OCI-LY7 (cell line): ENCODE data around the gene SWT1.

Source experiments
- EZH2phosphoT487 ChIP-seq: fragments of 200-600 bp; sonication (generic); IDR thresholded peaks from 2 replicates; pipeline ENCODE4 v1.6.1; 2018; ENCODE audit warnings: low read depth, borderline replicate concordance, mild to moderate bottlenecking, mixed run types, antibody characterized with exemption, low read length, moderate library complexity, mixed read lengths
- TF ChIP-seq, protein P1 (sequence below): fragments of 200-600 bp; sonication (generic); conservative IDR thresholded peaks from 2 replicates; pipeline ENCODE4 v1.5.1; 2014; ENCODE audit warnings: mild to moderate bottlenecking, antibody characterized with exemption, low read length, moderate library complexity, mixed read lengths

- TF ChIP-seq, protein P1, sequence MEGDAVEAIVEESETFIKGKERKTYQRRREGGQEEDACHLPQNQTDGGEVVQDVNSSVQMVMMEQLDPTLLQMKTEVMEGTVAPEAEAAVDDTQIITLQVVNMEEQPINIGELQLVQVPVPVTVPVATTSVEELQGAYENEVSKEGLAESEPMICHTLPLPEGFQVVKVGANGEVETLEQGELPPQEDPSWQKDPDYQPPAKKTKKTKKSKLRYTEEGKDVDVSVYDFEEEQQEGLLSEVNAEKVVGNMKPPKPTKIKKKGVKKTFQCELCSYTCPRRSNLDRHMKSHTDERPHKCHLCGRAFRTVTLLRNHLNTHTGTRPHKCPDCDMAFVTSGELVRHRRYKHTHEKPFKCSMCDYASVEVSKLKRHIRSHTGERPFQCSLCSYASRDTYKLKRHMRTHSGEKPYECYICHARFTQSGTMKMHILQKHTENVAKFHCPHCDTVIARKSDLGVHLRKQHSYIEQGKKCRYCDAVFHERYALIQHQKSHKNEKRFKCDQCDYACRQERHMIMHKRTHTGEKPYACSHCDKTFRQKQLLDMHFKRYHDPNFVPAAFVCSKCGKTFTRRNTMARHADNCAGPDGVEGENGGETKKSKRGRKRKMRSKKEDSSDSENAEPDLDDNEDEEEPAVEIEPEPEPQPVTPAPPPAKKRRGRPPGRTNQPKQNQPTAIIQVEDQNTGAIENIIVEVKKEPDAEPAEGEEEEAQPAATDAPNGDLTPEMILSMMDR, result no peak
- no peak for TF ChIP-seq EZH2phosphoT487
Measured at GRCh38 chr1:185207980-185208602, 51.1 kb downstream of the SWT1 start.
